PC-3 (cell line): Measurements from ENCODE around the gene CLPTM1L. TPM values are rescaled to one million over a fixed set of nuclear protein-coding genes. Genes with fewer than 3 reads are reported as not detected.

ENCODE experiments used
- ATAC-seq: fragments of 200-7000 bp; cut with Tn5 transposase; 2 replicates; pipeline ENCODE4 v1.9.1; 2020; ENCODE audit warnings: mild to moderate bottlenecking, moderate library complexity
- BruUV-seq: library from RNA; stranded (reverse); fragments of 400-500 nt; replicated peaks from 2 replicates; lab custom pipeline; 2021; lab: Mats Ljungman, UMichigan
- CTCF ChIA-PET: fragments of 300-600 bp; sonication (Branson Sonifier 250); formaldehyde crosslinking; loops from one replicate; lab custom pipeline; 2022; ENCODE audit warnings: antibody characterized with exemption; lab: Charles Lee
- POLR2A ChIA-PET: fragments of 300-600 bp; sonication (Branson Sonifier 250); formaldehyde crosslinking; loops from one replicate; lab custom pipeline; 2022; ENCODE audit warnings: antibody characterized with exemption; ENCODE audit not compliant: unreplicated experiment; lab: Charles Lee
- DNase-seq: peaks from one replicate; pipeline ENCODE4 v3.0.0-alpha.2; 2015
- H2AFZ ChIP-seq: fragments of 300-600 bp; sonication (generic); 2 replicates; pipeline ENCODE4 v1.6.0; 2016; ENCODE audit warnings: antibody characterized with exemption, low read length
- H3F3A ChIP-seq: fragments of 300-600 bp; sonication (generic); one replicate; pipeline ENCODE4 v1.6.0; 2017; ENCODE audit warnings: antibody characterized with exemption, low read length, control low read depth, mild to moderate bottlenecking; ENCODE audit not compliant: unreplicated experiment
- H3K27ac ChIP-seq: fragments of 300-600 bp; sonication (generic); 2 replicates; pipeline ENCODE4 v1.5.1; 2016; ENCODE audit warnings: mild to moderate bottlenecking, low read length
- H3K27me3 ChIP-seq: fragments of 300-600 bp; sonication (generic); 2 replicates; pipeline ENCODE4 v1.6.1; 2016; ENCODE audit warnings: low read length, mixed read lengths
- H3K36me3 ChIP-seq: fragments of 300-600 bp; sonication (generic); 2 replicates; pipeline ENCODE4 v1.6.1; 2016; ENCODE audit warnings: low read depth, mixed run types, low read length, mixed read lengths
- H3K4me1 ChIP-seq: fragments of 300-600 bp; sonication (generic); 2 replicates; pipeline ENCODE4 v1.5.1; 2016; ENCODE audit warnings: low read length; ENCODE audit not compliant: insufficient read depth
- H3K4me2 ChIP-seq: fragments of 300-600 bp; sonication (generic); 2 replicates; pipeline ENCODE4 v1.6.0; 2016; ENCODE audit warnings: low read length
- H3K4me3 ChIP-seq: fragments of 300-600 bp; sonication (generic); 2 replicates; pipeline ENCODE4 v1.5.1; 2016; ENCODE audit warnings: mild to moderate bottlenecking, low read length, mixed read lengths
- H3K79me2 ChIP-seq: fragments of 300-600 bp; sonication (generic); 2 replicates; pipeline ENCODE4 v1.6.1; 2017; ENCODE audit warnings: low read length, mixed read lengths
- H3K9ac ChIP-seq: fragments of 300-600 bp; sonication (generic); 2 replicates; pipeline ENCODE4 v1.6.0; 2016; ENCODE audit warnings: mild to moderate bottlenecking, low read length
- H3K9me2 ChIP-seq: fragments of 300-600 bp; sonication (generic); replicated peaks from 2 replicates; pipeline ENCODE4 v1.6.1; 2016; ENCODE audit warnings: mixed run types, low read length, mixed read lengths
- H3K9me3 ChIP-seq: fragments of 300-600 bp; sonication (generic); 2 replicates; pipeline ENCODE4 v1.6.1; 2016; ENCODE audit warnings: low read length, mixed read lengths
- H4K20me1 ChIP-seq: fragments of 300-600 bp; sonication (generic); 2 replicates; pipeline ENCODE4 v1.6.1; 2016; ENCODE audit warnings: low read length, mixed read lengths
- EZH2 ChIP-seq: fragments of 300-600 bp; sonication (generic); IDR thresholded peaks from one replicate; pipeline ENCODE4 v1.6.1; 2017; ENCODE audit warnings: antibody characterized with exemption, mild to moderate bottlenecking, low read length; ENCODE audit not compliant: unreplicated experiment
- EZH2phosphoT487 ChIP-seq: fragments of 300-600 bp; sonication (generic); IDR thresholded peaks from 2 replicates; pipeline ENCODE4 v1.6.1; 2018; ENCODE audit warnings: mild to moderate bottlenecking, antibody characterized with exemption, low read length, borderline replicate concordance
- intact Hi-C: fragments of 100-400 bp; cut with micrococcal nuclease; formaldehyde crosslinking; loops from 2 replicates; pipeline ENCODE4 v1.9.0; 2023
- total RNA-seq: library from RNA; depleted of rRNA; stranded (reverse); fragments of >200 nt; gene quantifications from 2 replicates; pipeline ENCODE4 v1.2.3, GENCODE V29; 2014
- TF ChIP-seq, protein P1 (sequence below): fragments of 300-600 bp; sonication (generic); conservative IDR thresholded peaks from 2 replicates; pipeline ENCODE4 v1.5.1; 2017; ENCODE audit warnings: antibody characterized with exemption, low read depth, mild to moderate bottlenecking, low read length

CLPTM1L gene
- total RNA-seq, 1 experiment from 2014 or later = 463 TPM

DNA sequence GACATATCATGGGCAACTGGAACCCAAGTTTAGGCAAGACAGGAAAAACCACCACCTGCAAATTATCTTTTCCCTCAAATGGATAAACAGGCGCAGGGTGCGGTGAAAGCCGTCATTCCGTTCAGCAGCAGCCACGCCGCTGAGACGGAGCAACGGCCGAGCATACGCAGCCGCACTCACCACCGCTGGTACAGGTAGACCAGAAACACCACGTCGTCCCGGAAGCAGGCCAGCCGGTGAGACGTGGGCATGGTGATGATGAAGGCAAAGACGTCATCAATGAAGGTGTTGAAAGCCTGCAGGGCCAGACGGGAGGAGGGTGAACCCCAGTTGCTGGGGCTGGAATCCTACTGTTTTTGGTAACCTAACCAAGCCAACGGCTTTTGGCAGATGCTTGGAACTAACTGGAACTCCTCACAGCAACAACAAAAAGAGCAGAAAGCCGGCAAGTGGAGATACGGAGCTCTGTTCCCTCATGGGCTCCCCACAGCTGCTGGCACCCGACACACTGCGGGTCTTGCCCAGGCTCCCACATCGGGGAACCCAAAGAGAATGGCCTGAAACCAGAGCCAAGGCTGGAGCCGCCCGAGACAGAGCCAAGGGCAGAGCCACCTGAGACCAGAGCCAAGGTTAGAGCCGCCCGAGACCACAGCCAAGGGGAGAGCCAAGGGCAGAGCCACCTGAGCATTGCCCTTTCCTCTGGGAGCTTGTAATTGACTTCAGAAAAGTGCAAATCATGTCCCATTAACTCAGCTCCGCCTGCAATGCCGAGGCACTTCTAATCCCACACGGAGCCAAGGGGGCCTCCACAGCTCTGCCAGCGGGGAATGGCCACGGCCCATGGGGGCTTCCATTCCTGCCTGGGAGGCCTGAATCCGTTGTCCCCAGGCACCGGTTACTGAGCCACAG is 24.2 kb downstream of the CLPTM1L start:
- Histone ChIP-seq H3K27me3 (no peaks in the 10 kb centered on the region), H3K4me1 (peaks cover 15% of the 10 kb centered on the region), H4K20me1 (no peaks in the 10 kb centered on the region), H3K79me2 (no peaks in the 10 kb centered on the region), H3K9me3 (no peaks in the 10 kb centered on the region), H2AFZ (no peak overlapping the region), H3F3A (peaks cover 5% of the 10 kb centered on the region), H3K9ac (no peak overlapping the region), H3K4me2 (no peak overlapping the region), H3K27ac (no peak overlapping the region), H3K4me3 (no peak overlapping the region), H3K36me3 (peaks cover 50% of the 10 kb centered on the region), H3K9me2 (no peaks in the 10 kb centered on the region)
- no TSS peak for BruUV-seq
- CTCF ChIA-PET = no interaction called here
- TF ChIP-seq, protein P1, sequence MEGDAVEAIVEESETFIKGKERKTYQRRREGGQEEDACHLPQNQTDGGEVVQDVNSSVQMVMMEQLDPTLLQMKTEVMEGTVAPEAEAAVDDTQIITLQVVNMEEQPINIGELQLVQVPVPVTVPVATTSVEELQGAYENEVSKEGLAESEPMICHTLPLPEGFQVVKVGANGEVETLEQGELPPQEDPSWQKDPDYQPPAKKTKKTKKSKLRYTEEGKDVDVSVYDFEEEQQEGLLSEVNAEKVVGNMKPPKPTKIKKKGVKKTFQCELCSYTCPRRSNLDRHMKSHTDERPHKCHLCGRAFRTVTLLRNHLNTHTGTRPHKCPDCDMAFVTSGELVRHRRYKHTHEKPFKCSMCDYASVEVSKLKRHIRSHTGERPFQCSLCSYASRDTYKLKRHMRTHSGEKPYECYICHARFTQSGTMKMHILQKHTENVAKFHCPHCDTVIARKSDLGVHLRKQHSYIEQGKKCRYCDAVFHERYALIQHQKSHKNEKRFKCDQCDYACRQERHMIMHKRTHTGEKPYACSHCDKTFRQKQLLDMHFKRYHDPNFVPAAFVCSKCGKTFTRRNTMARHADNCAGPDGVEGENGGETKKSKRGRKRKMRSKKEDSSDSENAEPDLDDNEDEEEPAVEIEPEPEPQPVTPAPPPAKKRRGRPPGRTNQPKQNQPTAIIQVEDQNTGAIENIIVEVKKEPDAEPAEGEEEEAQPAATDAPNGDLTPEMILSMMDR = no peak
- TF ChIP-seq EZH2phosphoT487 (no peak), EZH2 (no peak)
- DNase-seq = no peak
- POLR2A ChIA-PET = no interaction called here
- intact Hi-C loops = no loop called here
- no peak for ATAC-seq

DNA sequence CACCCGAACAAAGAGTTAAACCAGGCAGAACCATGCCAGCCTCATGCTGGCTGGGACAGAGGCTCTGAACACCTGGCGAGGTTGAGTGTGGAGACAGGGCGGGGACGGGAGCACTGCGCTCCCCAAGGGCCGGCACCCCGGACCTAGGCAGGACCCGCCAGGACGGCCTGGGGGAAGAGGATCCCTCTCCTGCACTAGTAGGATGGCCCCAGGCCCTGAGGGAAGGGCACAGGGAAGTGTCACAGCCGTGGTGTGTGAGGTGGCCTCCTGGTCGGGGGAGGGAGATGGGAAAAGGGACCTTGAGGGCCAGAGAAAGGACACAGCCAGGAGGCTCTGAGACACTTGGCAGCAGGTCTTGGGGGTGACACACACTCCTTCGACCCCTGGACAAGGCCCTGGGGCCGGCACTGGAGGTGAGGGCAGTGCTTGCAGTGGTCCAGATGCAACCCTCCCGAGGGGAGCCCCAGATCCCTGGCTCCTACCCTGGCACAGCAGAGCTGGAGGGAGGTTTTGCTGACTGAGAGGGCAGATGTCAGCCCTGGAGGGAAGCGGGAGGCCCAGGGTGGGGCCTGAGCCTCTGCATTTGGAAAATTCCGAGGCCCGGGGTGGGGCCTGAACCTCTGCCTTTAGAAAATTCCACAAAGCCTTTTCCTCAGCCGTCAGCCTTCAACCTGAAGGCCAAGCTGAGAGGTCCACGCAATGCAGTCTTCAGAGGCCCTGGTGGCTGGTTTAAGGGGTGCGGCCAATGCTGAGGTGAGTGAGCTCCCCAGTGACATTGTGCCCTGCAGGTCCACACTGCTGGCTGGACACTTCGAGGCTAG is 25.3 kb downstream of the CLPTM1L start:
- no TSS peak for BruUV-seq
- H3K9ac ChIP-seq = no peak overlapping the region
- ChIA-PET POLR2A (no interaction called here), CTCF (no interaction called here)
- no peak overlapping the region for H3K4me3 ChIP-seq
- H3K27me3 ChIP-seq = no peaks in the 10 kb centered on the region
- peaks cover 41% of the 10 kb centered on the region for H3K36me3 ChIP-seq
- DNase-seq = no peak
- H3K79me2 ChIP-seq = no peaks in the 10 kb centered on the region
- ATAC-seq = no peak
- no peaks in the 10 kb centered on the region for H3K9me2 ChIP-seq
- no peak overlapping the region for H2AFZ ChIP-seq
- no peaks in the 10 kb centered on the region for H4K20me1 ChIP-seq
- H3K4me1 ChIP-seq = peaks cover 25% of the 10 kb centered on the region
- no peak overlapping the region for H3K27ac ChIP-seq
- H3K4me2 ChIP-seq = no peak overlapping the region
- no peak for TF ChIP-seq EZH2phosphoT487
- no peak for TF ChIP-seq EZH2
- TF ChIP-seq, protein P1 = no peak
- H3F3A ChIP-seq = peaks cover 5% of the 10 kb centered on the region
- no peaks in the 10 kb centered on the region for H3K9me3 ChIP-seq
- intact Hi-C loops = no loop called here
